Measurements from ENCODE around the gene MLIP. TPM values are rescaled to one million over a fixed set of nuclear protein-coding genes. Genes with fewer than 3 reads are reported as not detected.

The MLIP gene
- total RNA-seq, 2 donors from 2014 or later, result 0.42 to 1.2 TPM

- no peaks in the 10 kb centered on the region for H3K9me3 ChIP-seq
- no peaks in the 10 kb centered on the region for H3K27me3 ChIP-seq
- H3K27ac ChIP-seq, result no peak overlapping the region
These were observed 28.0 kb upstream of the MLIP start for GRCh38 chr6:54083287-54083686.

GRCh38 chr6:54084231-54084630, 27.0 kb upstream of the MLIP start:
- H3K36me3 ChIP-seq, result no peaks in the 10 kb centered on the region
- no peak overlapping the region for H3K9ac ChIP-seq (ENCODE audit: low read depth in 2 of 2, low read length in 2 of 2)
- H3K9me3 ChIP-seq, result no peaks in the 10 kb centered on the region
- H3K4me1 ChIP-seq, result no peaks in the 10 kb centered on the region
- intact Hi-C loops (cut with DNase I), result no loop called here
- DNase-seq, result no peak
- no peak overlapping the region for H3K4me3 ChIP-seq
- TF ChIP-seq CTCF (IDR thresholded peaks at IDR 0.05), result no peak
- no peaks in the 10 kb centered on the region for H3K27me3 ChIP-seq
- no peak overlapping the region for H3K27ac ChIP-seq

More at GRCh38 chr6:54083287-54083686, 28.0 kb upstream of the MLIP start:
- no peak for DNase-seq
- Histone ChIP-seq H3K9ac (ENCODE audit: low read depth in 2 of 2, low read length in 2 of 2) (no peak overlapping the region), H3K4me3 (no peak overlapping the region), H3K36me3 (no peaks in the 10 kb centered on the region), H3K4me1 (no peaks in the 10 kb centered on the region)
- intact Hi-C loops (cut with DNase I), result no loop called here
- TF ChIP-seq CTCF (IDR thresholded peaks at IDR 0.05), result no peak

- Histone ChIP-seq H3K27me3 (no peaks in the 10 kb centered on the region), H3K4me1 (no peaks in the 10 kb centered on the region), H3K4me3 (no peak overlapping the region), H3K36me3 (no peaks in the 10 kb centered on the region), H3K27ac (no peak overlapping the region), H3K9ac (ENCODE audit: low read depth in 2 of 2, low read length in 2 of 2) (no peak overlapping the region), H3K9me3 (no peaks in the 10 kb centered on the region)
- no peak for TF ChIP-seq CTCF (IDR thresholded peaks at IDR 0.05)
- no peak for DNase-seq
- intact Hi-C loops (cut with DNase I), result no loop called here
These were observed 26.2 kb upstream of the MLIP start for GRCh38 chr6:54085047-54085446.

- Histone ChIP-seq H3K9me3 (no peaks in the 10 kb centered on the region), H3K9ac (ENCODE audit: low read depth in 2 of 2, low read length in 2 of 2) (no peak overlapping the region), H3K4me1 (no peaks in the 10 kb centered on the region), H3K4me3 (no peak overlapping the region), H3K27me3 (no peaks in the 10 kb centered on the region), H3K36me3 (no peaks in the 10 kb centered on the region), H3K27ac (no peak overlapping the region)
- no peak for DNase-seq
- TF ChIP-seq CTCF (IDR thresholded peaks at IDR 0.05), result no peak
- intact Hi-C loops (cut with DNase I), result no loop called here
These were observed 25.7 kb upstream of the MLIP start for GRCh38 chr6:54085541-54085940.

- H3K36me3 ChIP-seq, result no peaks in the 10 kb centered on the region
- no peaks in the 10 kb centered on the region for H3K27me3 ChIP-seq
- H3K4me1 ChIP-seq, result no peaks in the 10 kb centered on the region
- H3K4me3 ChIP-seq, result no peak overlapping the region
- no peak for TF ChIP-seq CTCF (IDR thresholded peaks at IDR 0.05)
- H3K27ac ChIP-seq, result no peak overlapping the region
- H3K9me3 ChIP-seq, result no peaks in the 10 kb centered on the region
- intact Hi-C loops (cut with DNase I), result no loop called here
- no peak for DNase-seq
- no peak overlapping the region for H3K9ac ChIP-seq (ENCODE audit: low read depth in 2 of 2, low read length in 2 of 2)
These were observed 24.8 kb upstream of the MLIP start for GRCh38 chr6:54086439-54086838.

- no peak for DNase-seq
- intact Hi-C loops (cut with DNase I), result no loop called here
- no peaks in the 10 kb centered on the region for H3K9me3 ChIP-seq
- no peaks in the 10 kb centered on the region for H3K36me3 ChIP-seq
- H3K27me3 ChIP-seq, result no peaks in the 10 kb centered on the region
- H3K4me3 ChIP-seq, result no peak overlapping the region
- no peak overlapping the region for H3K9ac ChIP-seq (ENCODE audit: low read depth in 2 of 2, low read length in 2 of 2)
- no peak for TF ChIP-seq CTCF (IDR thresholded peaks at IDR 0.05)
- no peak overlapping the region for H3K27ac ChIP-seq
- H3K4me1 ChIP-seq, result no peaks in the 10 kb centered on the region
These were observed 23.5 kb upstream of the MLIP start for GRCh38 chr6:54087721-54088120.
